ENCODE results near the gene NEK1.

- TF ChIP-seq POLR2AphosphoS5 (IDR thresholded peaks at IDR 0.05; ENCODE audit: low read depth, low read length) (no peak), REST (IDR thresholded peaks at IDR 0.05; ENCODE audit: insufficient read depth in 1 of 2, low read depth in 2 of 2, low read length in 2 of 2) (no peak), TAF1 (IDR thresholded peaks at IDR 0.05; ENCODE audit: borderline replicate concordance, insufficient read depth, low read length) (no peak)
Measured at GRCh38 chr4:169362607-169363006, 249.8 kb downstream of the NEK1 start.

All from PFSK-1 (cell line).